PC-3 (cell line): ENCODE data around the gene MAB21L4. TPM values are rescaled to one million over a fixed set of nuclear protein-coding genes. Genes with fewer than 3 reads are reported as not detected.

Experiments used
- ATAC-seq: fragments of 200-7000 bp; cut with Tn5 transposase; 2 replicates; pipeline ENCODE4 v1.9.1; 2020; ENCODE audit warnings: mild to moderate bottlenecking, moderate library complexity
- BruUV-seq: library from RNA; stranded (reverse); fragments of 400-500 nt; replicated peaks from 2 replicates; lab custom pipeline; 2021; lab: Mats Ljungman, UMichigan
- CTCF ChIA-PET: fragments of 300-600 bp; sonication (Branson Sonifier 250); formaldehyde crosslinking; loops from one replicate; lab custom pipeline; 2022; ENCODE audit warnings: antibody characterized with exemption; lab: Charles Lee
- POLR2A ChIA-PET: fragments of 300-600 bp; sonication (Branson Sonifier 250); formaldehyde crosslinking; loops from one replicate; lab custom pipeline; 2022; ENCODE audit warnings: antibody characterized with exemption; ENCODE audit not compliant: unreplicated experiment; lab: Charles Lee
- DNase-seq: peaks from one replicate; pipeline ENCODE4 v3.0.0-alpha.2; 2015
- H2AFZ ChIP-seq: fragments of 300-600 bp; sonication (generic); 2 replicates; pipeline ENCODE4 v1.6.0; 2016; ENCODE audit warnings: antibody characterized with exemption, low read length
- H3F3A ChIP-seq: fragments of 300-600 bp; sonication (generic); one replicate; pipeline ENCODE4 v1.6.0; 2017; ENCODE audit warnings: antibody characterized with exemption, low read length, control low read depth, mild to moderate bottlenecking; ENCODE audit not compliant: unreplicated experiment
- H3K27ac ChIP-seq: fragments of 300-600 bp; sonication (generic); 2 replicates; pipeline ENCODE4 v1.5.1; 2016; ENCODE audit warnings: mild to moderate bottlenecking, low read length
- H3K27me3 ChIP-seq: fragments of 300-600 bp; sonication (generic); 2 replicates; pipeline ENCODE4 v1.6.1; 2016; ENCODE audit warnings: low read length, mixed read lengths
- H3K36me3 ChIP-seq: fragments of 300-600 bp; sonication (generic); 2 replicates; pipeline ENCODE4 v1.6.1; 2016; ENCODE audit warnings: low read depth, mixed run types, low read length, mixed read lengths
- H3K4me1 ChIP-seq: fragments of 300-600 bp; sonication (generic); 2 replicates; pipeline ENCODE4 v1.5.1; 2016; ENCODE audit warnings: low read length; ENCODE audit not compliant: insufficient read depth
- H3K4me2 ChIP-seq: fragments of 300-600 bp; sonication (generic); 2 replicates; pipeline ENCODE4 v1.6.0; 2016; ENCODE audit warnings: low read length
- H3K4me3 ChIP-seq: fragments of 300-600 bp; sonication (generic); 2 replicates; pipeline ENCODE4 v1.5.1; 2016; ENCODE audit warnings: mild to moderate bottlenecking, low read length, mixed read lengths
- H3K79me2 ChIP-seq: fragments of 300-600 bp; sonication (generic); 2 replicates; pipeline ENCODE4 v1.6.1; 2017; ENCODE audit warnings: low read length, mixed read lengths
- H3K9ac ChIP-seq: fragments of 300-600 bp; sonication (generic); 2 replicates; pipeline ENCODE4 v1.6.0; 2016; ENCODE audit warnings: mild to moderate bottlenecking, low read length
- H3K9me2 ChIP-seq: fragments of 300-600 bp; sonication (generic); replicated peaks from 2 replicates; pipeline ENCODE4 v1.6.1; 2016; ENCODE audit warnings: mixed run types, low read length, mixed read lengths
- H3K9me3 ChIP-seq: fragments of 300-600 bp; sonication (generic); 2 replicates; pipeline ENCODE4 v1.6.1; 2016; ENCODE audit warnings: low read length, mixed read lengths
- H4K20me1 ChIP-seq: fragments of 300-600 bp; sonication (generic); 2 replicates; pipeline ENCODE4 v1.6.1; 2016; ENCODE audit warnings: low read length, mixed read lengths
- CTCF ChIP-seq: fragments of 300-600 bp; sonication (generic); conservative IDR thresholded peaks from 2 replicates; pipeline ENCODE4 v1.5.1; 2017; ENCODE audit warnings: antibody characterized with exemption, low read depth, mild to moderate bottlenecking, low read length
- EZH2 ChIP-seq: fragments of 300-600 bp; sonication (generic); IDR thresholded peaks from one replicate; pipeline ENCODE4 v1.6.1; 2017; ENCODE audit warnings: antibody characterized with exemption, mild to moderate bottlenecking, low read length; ENCODE audit not compliant: unreplicated experiment
- EZH2phosphoT487 ChIP-seq: fragments of 300-600 bp; sonication (generic); IDR thresholded peaks from 2 replicates; pipeline ENCODE4 v1.6.1; 2018; ENCODE audit warnings: mild to moderate bottlenecking, antibody characterized with exemption, low read length, borderline replicate concordance
- intact Hi-C: fragments of 100-400 bp; cut with micrococcal nuclease; formaldehyde crosslinking; loops from 2 replicates; pipeline ENCODE4 v1.9.0; 2023
- total RNA-seq: library from RNA; depleted of rRNA; stranded (reverse); fragments of >200 nt; gene quantifications from 2 replicates; pipeline ENCODE4 v1.2.3, GENCODE V29; 2014

Gene MAB21L4
- total RNA-seq, 1 experiment from 2014 or later, result 1.0 TPM

GRCh38 chr2:240903191-240904060 lies 7.5 kb upstream of the MAB21L4 start:
- H2AFZ ChIP-seq, result no peak overlapping the region
- POLR2A ChIA-PET, result no interaction called here
- CTCF ChIA-PET, result no interaction called here
- H3K27ac ChIP-seq, result no peak overlapping the region
- H3K9ac ChIP-seq, result no peak overlapping the region
- H3K4me3 ChIP-seq, result no peak overlapping the region
- H3K79me2 ChIP-seq, result no peaks in the 10 kb centered on the region
- no peaks in the 10 kb centered on the region for H3K27me3 ChIP-seq
- no peaks in the 10 kb centered on the region; the same call in 1 of the 2 replicates for H3K4me1 ChIP-seq
- H3K9me2 ChIP-seq, result no peaks in the 10 kb centered on the region
- intact Hi-C loops, result no loop called here
- H3K9me3 ChIP-seq, result no peaks in the 10 kb centered on the region
- ATAC-seq (no peak), DNase-seq (no peak)
- no peak overlapping the region for H3K4me2 ChIP-seq
- TF ChIP-seq CTCF (no peak), EZH2phosphoT487 (no peak), EZH2 (no peak)
- H3K36me3 ChIP-seq, result no peaks in the 10 kb centered on the region
- no peaks in the 10 kb centered on the region for H3F3A ChIP-seq
- no TSS peak for BruUV-seq
- no peaks in the 10 kb centered on the region for H4K20me1 ChIP-seq

- Histone ChIP-seq H3K36me3 (no peaks in the 10 kb centered on the region), H4K20me1 (no peaks in the 10 kb centered on the region), H3K4me1 (peaks cover 5% of the 10 kb centered on the region; the same call in 1 of the 2 replicates), H3K27ac (no peak overlapping the region), H3K79me2 (no peaks in the 10 kb centered on the region), H3F3A (no peaks in the 10 kb centered on the region), H3K27me3 (no peaks in the 10 kb centered on the region), H3K9me2 (no peaks in the 10 kb centered on the region), H3K9ac (no peak overlapping the region), H3K4me2 (no peak overlapping the region), H3K9me3 (no peaks in the 10 kb centered on the region), H3K4me3 (no peak overlapping the region), H2AFZ (no peak overlapping the region)
- BruUV-seq, result no TSS peak
- POLR2A ChIA-PET, result no interaction called here
- CTCF ChIA-PET, result no interaction called here
- intact Hi-C loops, result no loop called here
- ATAC-seq, result no peak
- TF ChIP-seq CTCF, result no peak
- no peak for TF ChIP-seq EZH2
- no peak for TF ChIP-seq EZH2phosphoT487
- no peak for DNase-seq
These were observed 6.7 kb upstream of the MAB21L4 start for GRCh38 chr2:240902615-240903041.

GRCh38 chr2:240901986-240902614 lies 6.1 kb upstream of the MAB21L4 start:
- H2AFZ ChIP-seq, result no peak overlapping the region
- ATAC-seq, result no peak
- TF ChIP-seq CTCF, result no peak
- TF ChIP-seq EZH2phosphoT487, result no peak
- TF ChIP-seq EZH2, result no peak
- no peaks in the 10 kb centered on the region for H3K36me3 ChIP-seq
- peaks cover 5% of the 10 kb centered on the region; the same call in 1 of the 2 replicates for H3K4me1 ChIP-seq
- no peak overlapping the region for H3K9ac ChIP-seq
- H3K4me3 ChIP-seq, result no peak overlapping the region
- H3K9me2 ChIP-seq, result no peaks in the 10 kb centered on the region
- no peak overlapping the region for H3K4me2 ChIP-seq
- no peaks in the 10 kb centered on the region for H3F3A ChIP-seq
- intact Hi-C loops, result no loop called here
- no peak for DNase-seq
- H3K9me3 ChIP-seq, result no peaks in the 10 kb centered on the region
- no peaks in the 10 kb centered on the region for H3K79me2 ChIP-seq
- no TSS peak for BruUV-seq
- H3K27me3 ChIP-seq, result no peaks in the 10 kb centered on the region
- POLR2A ChIA-PET, result no interaction called here
- CTCF ChIA-PET, result no interaction called here
- no peaks in the 10 kb centered on the region for H4K20me1 ChIP-seq
- no peak overlapping the region for H3K27ac ChIP-seq
